CD4-positive, alpha-beta T cell (primary cell): ENCODE data around the gene C9orf152. TPM values are rescaled to one million over a fixed set of nuclear protein-coding genes. Genes with fewer than 3 reads are reported as not detected.
A peak's percentile ranks its signal among the peaks of the same experiment; 100 is the strongest.

ENCODE experiments used
- ATAC-seq: fragments of 200-7000 bp; cut with Tn5 transposase; one replicate; pipeline ENCODE4 v1.10.0; 2022; ENCODE audit warnings: mild to moderate bottlenecking; ENCODE audit not compliant: poor library complexity
- CTCF ChIA-PET: fragments of 350-600 bp; sonication (Branson Sonifier 250); formaldehyde crosslinking; loops from one replicate; lab custom pipeline; 2021; ENCODE audit warnings: antibody characterized with exemption, inconsistent platforms; lab: Charles Lee
- POLR2A ChIA-PET: fragments of 350-600 bp; sonication (Branson Sonifier 250); formaldehyde crosslinking; loops from one replicate; lab custom pipeline; 2021; ENCODE audit warnings: antibody characterized with exemption, inconsistent platforms; lab: Charles Lee
- DNase-seq, 14 experiments: peaks; one replicate each; pipeline ENCODE4 v3.0.0-alpha.2; 2013 to 2020; ENCODE audit warnings: mixed read lengths in 2 of 14
- H3K27ac ChIP-seq, 2 donors: one replicate each; pipeline versions ENCODE4 v1.5.1 to v1.7.0; 2013; ENCODE audit warnings: low read length in 2 of 2, low read depth in 1 of 2, mild to moderate bottlenecking in 1 of 2
- H3K27me3 ChIP-seq, 2 experiments: 1 replicate in 1 of 2; 2 replicates in 1 of 2; pipeline versions ENCODE4 v1.6.1 to v1.7.0; 2013; ENCODE audit warnings: low read length in 2 of 2, control low read depth in 1 of 2, mild to moderate bottlenecking in 1 of 2, moderate library complexity in 1 of 2; ENCODE audit not compliant: insufficient read depth in 2 of 2, control insufficient read depth in 1 of 2
- H3K36me3 ChIP-seq: one replicate; pipeline ENCODE4 v1.6.1; 2013; ENCODE audit warnings: low read length, control low read depth; ENCODE audit not compliant: insufficient read depth
- H3K4me1 ChIP-seq: one replicate; pipeline ENCODE4 v1.6.1; 2013; ENCODE audit warnings: low read length, control low read depth; ENCODE audit not compliant: insufficient read depth
- H3K4me3 ChIP-seq: one replicate; pipeline ENCODE4 v1.5.1; 2013; ENCODE audit warnings: mild to moderate bottlenecking, low read length, moderate library complexity
- H3K9me3 ChIP-seq, 2 experiments: 1 replicate in 1 of 2; 2 replicates in 1 of 2; pipeline versions ENCODE4 v1.6.1 to v1.7.0; 2013; ENCODE audit warnings: low read length in 2 of 2, mild to moderate bottlenecking in 2 of 2, control low read depth in 1 of 2, moderate library complexity in 1 of 2; ENCODE audit not compliant: control insufficient read depth in 1 of 2, insufficient read depth in 1 of 2
- H3K27ac Mint-ChIP-seq: one replicate; pipeline ENCODE4 v1.8.0; 2020; ENCODE audit warnings: mixed read lengths
- H3K27me3 Mint-ChIP-seq: one replicate; pipeline ENCODE4 v1.8.0; 2021; ENCODE audit warnings: mixed read lengths
- H3K36me3 Mint-ChIP-seq: one replicate; pipeline ENCODE4 v1.8.0; 2021; ENCODE audit warnings: low read depth, mixed read lengths
- H3K4me1 Mint-ChIP-seq: one replicate; pipeline ENCODE4 v1.8.0; 2021; ENCODE audit warnings: low read depth, mixed read lengths
- H3K4me3 Mint-ChIP-seq: one replicate; pipeline ENCODE4 v1.8.0; 2020; ENCODE audit warnings: mild to moderate bottlenecking, mixed read lengths
- H3K9me3 Mint-ChIP-seq: one replicate; pipeline ENCODE4 v1.8.0; 2020; ENCODE audit warnings: mixed read lengths
- CTCF ChIP-seq: fragments of 200-600 bp; IDR thresholded peaks from one replicate; pipeline ENCODE4 v1.8.0; 2022; ENCODE audit warnings: antibody characterized with exemption, mild to moderate bottlenecking
- intact Hi-C, 2 experiments: fragments of 100-400 bp; cut with DNase I in 1 of 2; cut with micrococcal nuclease in 1 of 2; formaldehyde crosslinking; loops; one replicate each; pipeline versions ENCODE4 v1.15.1 to v1.9.0; 2023 to 2025; cut with DNase I, micrococcal nuclease
- total RNA-seq, 174 experiments: library from RNA in 2 of 174; stranded (reverse) in 2 of 174; gene quantifications; one replicate each; pipeline ENCODE4 v1.2.3 and lab custom pipeline; 2021 to 2026

C9orf152 gene
- total RNA-seq, 2 experiments from 2014 or later, result not detected

DNA sequence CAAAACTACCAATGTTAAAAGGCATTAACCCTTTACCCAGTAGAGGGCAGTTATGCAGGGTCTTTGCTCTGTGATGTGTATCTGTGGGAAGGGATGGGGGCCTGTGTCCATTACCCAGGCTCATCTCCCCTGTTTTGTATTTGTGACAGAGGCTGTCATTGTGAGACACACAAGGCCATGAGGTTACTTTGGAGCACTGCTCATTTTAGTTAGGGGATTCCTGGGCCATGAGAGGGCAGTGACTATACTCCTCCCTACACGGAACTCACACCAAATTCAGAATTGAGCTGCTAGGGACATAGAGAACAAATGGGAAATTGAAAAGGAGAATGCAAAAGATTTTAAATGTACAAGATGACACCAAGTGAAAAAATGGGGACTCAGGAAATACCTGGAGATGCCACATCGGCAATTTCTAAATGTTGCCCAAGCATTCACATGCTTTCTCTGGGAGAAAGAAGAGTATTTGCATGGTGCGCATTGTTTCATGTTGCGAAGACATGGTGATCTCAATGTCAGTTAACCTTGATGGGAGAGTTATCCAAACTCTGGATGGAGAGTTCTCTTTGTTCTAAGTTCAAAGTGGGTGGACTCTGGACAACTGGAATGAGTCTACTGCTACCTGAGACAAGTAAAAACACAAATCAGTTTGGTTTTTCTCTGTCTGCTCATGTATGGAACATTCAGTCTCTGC, 32.5 kb downstream of the C9orf152 start:
- intact Hi-C loops, result no loop called here
- Histone ChIP-seq H3K4me1 (peaks cover 8% of the 10 kb centered on the region), H3K27me3 (no peaks in the 10 kb centered on the region), H3K27ac (no peak overlapping the region), H3K36me3 (no peaks in the 10 kb centered on the region), H3K4me3 (no peak overlapping the region), H3K9me3 (peaks cover 0 to 6% of the 10 kb centered on the region in 2 experiments)
- H3K27me3 Mint-ChIP-seq, result no peaks in the 10 kb centered on the region
- H3K9me3 Mint-ChIP-seq, result no peaks in the 10 kb centered on the region
- H3K27ac Mint-ChIP-seq, result no peak overlapping the region
- DNase-seq (no peak), ATAC-seq (no peak)
- no peak for TF ChIP-seq CTCF
- no peaks in the 10 kb centered on the region for H3K36me3 Mint-ChIP-seq
- peaks cover 6% of the 10 kb centered on the region for H3K4me1 Mint-ChIP-seq
- ChIA-PET POLR2A (no interaction called here), CTCF (no interaction called here)
- no peak overlapping the region for H3K4me3 Mint-ChIP-seq

DNA sequence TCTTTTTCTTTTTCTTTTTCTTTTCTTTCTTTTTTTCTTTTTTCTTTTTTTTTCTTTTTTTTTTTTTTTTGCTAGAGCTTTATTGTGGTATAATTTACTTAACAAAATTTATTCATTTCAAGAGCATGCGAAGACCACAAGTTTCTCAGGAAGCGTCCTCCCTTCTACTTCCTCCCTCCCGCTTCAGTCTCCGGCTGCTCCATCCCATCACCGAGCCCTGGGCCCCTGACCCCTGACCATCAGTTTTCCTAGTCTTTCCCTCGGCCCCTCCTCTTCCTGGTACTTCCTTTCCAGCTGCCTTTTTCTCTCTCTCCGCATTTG, 34.7 kb downstream of the C9orf152 start:
- peaks cover 6% of the 10 kb centered on the region for H3K4me1 Mint-ChIP-seq
- Histone ChIP-seq H3K36me3 (no peaks in the 10 kb centered on the region), H3K4me3 (no peak overlapping the region), H3K4me1 (peaks cover 8% of the 10 kb centered on the region), H3K9me3 (peaks cover 0 to 6% of the 10 kb centered on the region in 2 experiments), H3K27me3 (no peaks in the 10 kb centered on the region), H3K27ac (no peak overlapping the region)
- peak overlapping the region; percentile 5 for H3K4me3 Mint-ChIP-seq
- H3K27ac Mint-ChIP-seq, result no peak overlapping the region
- no peaks in the 10 kb centered on the region for H3K36me3 Mint-ChIP-seq
- ChIA-PET CTCF (no interaction called here), POLR2A (no interaction called here)
- no peak for TF ChIP-seq CTCF
- no peak for ATAC-seq
- H3K27me3 Mint-ChIP-seq, result no peaks in the 10 kb centered on the region
- no peaks in the 10 kb centered on the region for H3K9me3 Mint-ChIP-seq
- DNase-seq, result no peak
- intact Hi-C loops, result no loop called here

GRCh38 chr9:110170357-110171257, 37.4 kb downstream of the C9orf152 start:
- no peaks in the 10 kb centered on the region for H3K27me3 ChIP-seq
- no peak for TF ChIP-seq CTCF
- H3K27ac ChIP-seq, result no peak overlapping the region
- no peak for DNase-seq
- H3K9me3 Mint-ChIP-seq, result no peaks in the 10 kb centered on the region
- no peaks in the 10 kb centered on the region for H3K36me3 ChIP-seq
- intact Hi-C loops, result no loop called here
- no peaks in the 10 kb centered on the region for H3K27me3 Mint-ChIP-seq
- H3K4me3 Mint-ChIP-seq, result no peak overlapping the region
- H3K36me3 Mint-ChIP-seq, result no peaks in the 10 kb centered on the region
- peaks cover 6% of the 10 kb centered on the region for H3K4me1 Mint-ChIP-seq
- no peak overlapping the region for H3K4me3 ChIP-seq
- ATAC-seq, result no peak
- peaks cover 0 to 6% of the 10 kb centered on the region in 2 experiments for H3K9me3 ChIP-seq
- peaks cover 8% of the 10 kb centered on the region for H3K4me1 ChIP-seq
- ChIA-PET POLR2A (no interaction called here), CTCF (interaction anchor here (1.5 kb wide), 1 partner anchor 13 kb away, joined by 3 read pairs; no protein-coding TSS in a partner anchor)
- H3K27ac Mint-ChIP-seq, result no peak overlapping the region
